HCT116 (cell line): ENCODE data around the gene IER3IP1. TPM values are rescaled to one million over a fixed set of nuclear protein-coding genes. Genes with fewer than 3 reads are reported as not detected.

Experiments
- ATAC-seq: fragments of 200-7000 bp; cut with Tn5 transposase; 2 replicates; pipeline ENCODE4 v1.9.1; 2020; ENCODE audit warnings: mild to moderate bottlenecking, moderate library complexity
- BruUV-seq: library from RNA; stranded (reverse); fragments of 400-500 nt; replicated peaks from 2 replicates; lab custom pipeline; 2021; lab: Mats Ljungman, UMichigan
- CTCF ChIA-PET: fragments of 300-600 bp; sonication (Branson Sonifier 250); formaldehyde crosslinking; loops from one replicate; lab custom pipeline; 2021; ENCODE audit warnings: antibody characterized with exemption; lab: Charles Lee
- POLR2A ChIA-PET: fragments of 300-600, 350-600 bp; sonication (Branson Sonifier 250); formaldehyde crosslinking; loops from one replicate; lab custom pipeline; 2021; ENCODE audit warnings: antibody characterized with exemption; lab: Charles Lee
- RAD21 ChIA-PET, 2 experiments: fragments of 300-600 bp; sonication (Branson Sonifier 250); formaldehyde crosslinking; loops; one replicate each; lab custom pipeline; 2023; ENCODE audit warnings: low total read pairs in 2 of 2; ENCODE audit not compliant: uncharacterized antibody in 2 of 2, unreplicated experiment in 2 of 2, low non-redundant PET in 1 of 2; lab: Charles Lee
- DNase-seq: peaks from one replicate; pipeline ENCODE4 v3.0.0-alpha.2; 2010; ENCODE audit warnings: low read depth, low spot score
- H2AFZ ChIP-seq: fragments of 200-600 bp; shearing (Covaris generic), sonication (generic); 2 replicates; pipeline ENCODE4 v1.6.1; 2017; ENCODE audit warnings: low read depth, mixed run types, mixed read lengths, antibody characterized with exemption, low read length; ENCODE audit not compliant: poor library complexity, severe bottlenecking
- H3K27ac ChIP-seq: 2 replicates; pipeline ENCODE4 v1.5.1; 2012; ENCODE audit warnings: low read depth, low read length
- H3K27me3 ChIP-seq: fragments of 200-600 bp; sonication (generic); 2 replicates; pipeline ENCODE4 v1.6.1; 2016; ENCODE audit warnings: mixed run types, low read length, mixed read lengths; ENCODE audit not compliant: insufficient read depth
- H3K36me3 ChIP-seq, 2 experiments: fragments of 200-500 bp in 1 of 2; fragments of 200-600 bp in 1 of 2; sonication (Bioruptor generic) in 1 of 2; sonication (generic) in 1 of 2; 2 replicates each; pipeline versions ENCODE4 v1.5.1 to v1.6.1; 2014 to 2016; ENCODE audit warnings: low read length in 2 of 2, inconsistent platforms in 1 of 2, mixed read lengths in 1 of 2, mixed run types in 1 of 2; ENCODE audit not compliant: insufficient read depth in 2 of 2, control insufficient read depth in 1 of 2
- H3K4me1 ChIP-seq, 2 experiments: fragments of 200-600 bp in 1 of 2; sonication (generic) in 1 of 2; 2 replicates each; pipeline versions ENCODE4 v1.5.1 to v1.6.1; 2012 to 2017; ENCODE audit warnings: low read length in 2 of 2, inconsistent platforms in 1 of 2, mild to moderate bottlenecking in 1 of 2, mixed read lengths in 1 of 2, mixed run types in 1 of 2, moderate library complexity in 1 of 2; ENCODE audit not compliant: insufficient read depth in 2 of 2, control insufficient read depth in 1 of 2
- H3K4me2 ChIP-seq: fragments of 200-600 bp; sonication (generic); 2 replicates; pipeline ENCODE4 v1.6.1; 2017; ENCODE audit warnings: mixed run types, low read length, mixed read lengths
- H3K4me3 ChIP-seq, 2 experiments: fragments of 200-600 bp in 1 of 2; sonication (generic) in 1 of 2; replicated peaks in 1 of 2; 2 replicates each; pipeline ENCODE4 v1.5.1; 2011 to 2016; ENCODE audit warnings: low read length in 2 of 2, control low read depth in 1 of 2, low read depth in 1 of 2, mild to moderate bottlenecking in 1 of 2, mixed read lengths in 1 of 2, mixed run types in 1 of 2
- H3K79me2 ChIP-seq: fragments of 200-600 bp; sonication (generic); 2 replicates; pipeline ENCODE4 v1.6.1; 2017; ENCODE audit warnings: mild to moderate bottlenecking, mixed run types, low read length, moderate library complexity, mixed read lengths; ENCODE audit not compliant: insufficient read depth
- H3K9ac ChIP-seq: fragments of 200-600 bp; sonication (generic); 2 replicates; pipeline ENCODE4 v1.6.1; 2016; ENCODE audit warnings: low read length, mixed read lengths
- H3K9me2 ChIP-seq: fragments of 200-600 bp; sonication (generic), shearing (Covaris generic); 2 replicates; pipeline ENCODE4 v1.6.1; 2017; ENCODE audit warnings: mixed run types, mild to moderate bottlenecking, moderate library complexity; ENCODE audit not compliant: insufficient read depth
- H3K9me3 ChIP-seq, 2 experiments: fragments of 200-500 bp in 1 of 2; fragments of 200-600 bp in 1 of 2; sonication (Bioruptor generic) in 1 of 2; sonication (generic) in 1 of 2; 2 replicates each; pipeline ENCODE4 v1.6.1; 2014 to 2017; ENCODE audit warnings: low read length in 2 of 2, mixed read lengths in 2 of 2, inconsistent platforms in 1 of 2, low read depth in 1 of 2, mild to moderate bottlenecking in 1 of 2, mixed run types in 1 of 2, moderate library complexity in 1 of 2; ENCODE audit not compliant: control insufficient read depth in 1 of 2, insufficient read depth in 1 of 2
- H4K20me1 ChIP-seq: fragments of 200-600 bp; sonication (generic), shearing (Covaris generic); 2 replicates; pipeline ENCODE4 v1.6.1; 2017; ENCODE audit warnings: mixed run types, mild to moderate bottlenecking, moderate library complexity; ENCODE audit not compliant: insufficient read depth
- CBX3 ChIP-seq: IDR thresholded peaks from 2 replicates; pipeline ENCODE4 v1.6.1; 2012; ENCODE audit warnings: low read depth
- ELF1 ChIP-seq: IDR thresholded peaks from 2 replicates; pipeline ENCODE4 v1.6.1; 2012; ENCODE audit warnings: low read depth, borderline replicate concordance
- EZH2 ChIP-seq: fragments of 200-600 bp; sonication (generic); IDR thresholded peaks from 2 replicates; pipeline ENCODE4 v1.6.1; 2017; ENCODE audit warnings: antibody characterized with exemption, mixed run types
- EZH2phosphoT487 ChIP-seq: fragments of 200-600 bp; IDR thresholded peaks from 2 replicates; pipeline ENCODE4 v1.6.1; 2018; ENCODE audit warnings: antibody characterized with exemption, borderline replicate concordance
- FOSL1 ChIP-seq: IDR thresholded peaks from 2 replicates; pipeline ENCODE4 v1.6.1; 2012; ENCODE audit warnings: low read depth
- REST ChIP-seq: IDR thresholded peaks from 2 replicates; pipeline ENCODE4 v1.6.1; 2012; ENCODE audit warnings: low read depth
- SIN3A ChIP-seq: IDR thresholded peaks from 2 replicates; pipeline ENCODE4 v1.6.1; 2012; ENCODE audit warnings: low read depth
- YY1 ChIP-seq: IDR thresholded peaks from 2 replicates; pipeline ENCODE4 v1.6.1; 2011; ENCODE audit warnings: low read length, low read depth, moderate library complexity, mild to moderate bottlenecking; ENCODE audit not compliant: insufficient replicate concordance; ENCODE audit errors: extremely low read depth
- ZNF274 ChIP-seq: fragments of 200-500 bp; sonication (Bioruptor generic); IDR thresholded peaks from 2 replicates; pipeline ENCODE4 v1.6.1; 2014; ENCODE audit warnings: mild to moderate bottlenecking, low read depth, low read length, inconsistent platforms
- intact Hi-C: fragments of 100-400 bp; cut with micrococcal nuclease; formaldehyde crosslinking; loops from 2 replicates; pipeline ENCODE4 v1.10.0; 2022
- total RNA-seq: library from RNA; stranded (reverse); gene quantifications from one replicate; pipeline ENCODE4 v1.2.1, GENCODE V29; 2021; ENCODE audit not compliant: unreplicated experiment

IER3IP1 gene
- total RNA-seq, 1 experiment from 2014 or later = 12.0 TPM

GRCh38 chr18:47120428-47120827 lies 55.7 kb downstream of the IER3IP1 start:
- H3K27me3 ChIP-seq = no peaks in the 10 kb centered on the region
- H3K9ac ChIP-seq = no peak overlapping the region
- H3K79me2 ChIP-seq = 0 out of 2 replicates have a peak, but pooled peaks cover 3% of the 10 kb centered on the region
- DNase-seq (no peak), ATAC-seq (no peak)
- no peaks in the 10 kb centered on the region for H4K20me1 ChIP-seq
- H2AFZ ChIP-seq = no peak overlapping the region
- BruUV-seq = no TSS peak
- H3K9me2 ChIP-seq = no peaks in the 10 kb centered on the region
- H3K36me3 ChIP-seq = no peaks in the 10 kb centered on the region
- H3K9me3 ChIP-seq = no peaks in the 10 kb centered on the region
- TF ChIP-seq YY1 (no peak), EZH2 (no peak)
- TF ChIP-seq, all 23 proteins: peak for 0
- no peaks in the 10 kb centered on the region for H3K4me1 ChIP-seq
- H3K27ac ChIP-seq = no peak overlapping the region
- RAD21 ChIA-PET = no interaction called here
- CTCF ChIA-PET = no interaction called here
- H3K4me2 ChIP-seq = no peak overlapping the region
- POLR2A ChIA-PET = no interaction called here
- no peak overlapping the region for H3K4me3 ChIP-seq
- intact Hi-C loops = no loop called here

- H3K79me2 ChIP-seq = 0 out of 2 replicates have a peak, but pooled peaks cover 3% of the 10 kb centered on the region
- no peak for ATAC-seq
- POLR2A ChIA-PET = no interaction called here
- no peaks in the 10 kb centered on the region for H3K27me3 ChIP-seq
- no peak overlapping the region for H3K4me3 ChIP-seq
- BruUV-seq = no TSS peak
- no peaks in the 10 kb centered on the region; a peak in 1 of 4 replicates for H3K36me3 ChIP-seq
- no peak for DNase-seq
- no peaks in the 10 kb centered on the region for H3K9me3 ChIP-seq
- CTCF ChIA-PET = no interaction called here
- H4K20me1 ChIP-seq = no peaks in the 10 kb centered on the region
- intact Hi-C loops = no loop called here
- H3K27ac ChIP-seq = no peak overlapping the region
- H3K4me1 ChIP-seq = no peaks in the 10 kb centered on the region
- H2AFZ ChIP-seq = no peak overlapping the region
- no peak overlapping the region for H3K9ac ChIP-seq
- RAD21 ChIA-PET = no interaction called here
- no peak overlapping the region for H3K4me2 ChIP-seq
- TF ChIP-seq ZNF274 (no peak), REST (no peak), EZH2phosphoT487 (no peak), YY1 (no peak), SIN3A (no peak), FOSL1 (no peak), ELF1 (no peak), CBX3 (no peak)
- H3K9me2 ChIP-seq = no peaks in the 10 kb centered on the region
Observed at GRCh38 chr18:47118981-47119380, 57.2 kb downstream of the IER3IP1 start.
